A673 (cell line): ENCODE measurements around the gene BTBD9. TPM values are rescaled to one million over a fixed set of nuclear protein-coding genes. Genes with fewer than 3 reads are reported as not detected.

Experiments
- BruUV-seq: library from RNA; stranded (reverse); fragments of 400-500 nt; replicated peaks from 2 replicates; lab custom pipeline; 2021; lab: Mats Ljungman, UMichigan
- CTCF ChIA-PET: fragments of 300-600 bp; sonication (Branson Sonifier 250); formaldehyde crosslinking; loops from one replicate; lab custom pipeline; 2022; ENCODE audit warnings: antibody characterized with exemption; lab: Charles Lee
- POLR2A ChIA-PET: fragments of 300-600 bp; sonication (Branson Sonifier 250); formaldehyde crosslinking; loops from one replicate; lab custom pipeline; 2022; ENCODE audit warnings: antibody characterized with exemption; ENCODE audit not compliant: low non-redundant PET; lab: Charles Lee
- DNase-seq: peaks from one replicate; pipeline ENCODE4 v3.0.0-alpha.2; 2015; ENCODE audit warnings: low spot score
- H3K27ac ChIP-seq: fragments of 200-600 bp; sonication (generic); 2 replicates; pipeline ENCODE4 v1.5.1; 2016; ENCODE audit warnings: mixed run types, low read depth, mild to moderate bottlenecking, mixed read lengths, antibody characterized with exemption, low read length; ENCODE audit not compliant: poor library complexity, severe bottlenecking
- H3K27me3 ChIP-seq: fragments of 200-600 bp; sonication (generic); replicated peaks from 2 replicates; pipeline ENCODE4 v1.6.1; 2017; ENCODE audit warnings: mixed run types, low read depth, mild to moderate bottlenecking, mixed read lengths, antibody characterized with exemption, low read length; ENCODE audit not compliant: insufficient read depth, poor library complexity
- H3K36me3 ChIP-seq: fragments of 200-600 bp; sonication (generic); 2 replicates; pipeline ENCODE4 v1.6.1; 2016; ENCODE audit warnings: mixed run types, mild to moderate bottlenecking, mixed read lengths, antibody characterized with exemption, low read length; ENCODE audit not compliant: insufficient read depth, poor library complexity, severe bottlenecking
- H3K4me1 ChIP-seq: fragments of 200-600 bp; sonication (generic); 2 replicates; pipeline ENCODE4 v1.6.1; 2017; ENCODE audit warnings: mixed run types, mild to moderate bottlenecking, mixed read lengths, antibody characterized with exemption, low read length; ENCODE audit not compliant: insufficient read depth, poor library complexity, severe bottlenecking
- H3K4me3 ChIP-seq: fragments of 200-600 bp; sonication (generic); 2 replicates; pipeline ENCODE4 v1.5.1; 2016; ENCODE audit warnings: low read depth, mixed run types, mild to moderate bottlenecking, mixed read lengths, low read length; ENCODE audit not compliant: poor library complexity, severe bottlenecking
- H3K9me3 ChIP-seq: fragments of 200-600 bp; sonication (generic); 2 replicates; pipeline ENCODE4 v1.6.1; 2016; ENCODE audit warnings: mixed run types, low read depth, mild to moderate bottlenecking, mixed read lengths, antibody characterized with exemption, low read length; ENCODE audit not compliant: poor library complexity, severe bottlenecking
- EZH2 ChIP-seq: fragments of 200-600 bp; sonication (generic); IDR thresholded peaks from 2 replicates; pipeline ENCODE4 v1.6.1; 2017; ENCODE audit warnings: borderline replicate concordance, low read depth, mild to moderate bottlenecking, mixed read lengths, antibody characterized with exemption, low read length; ENCODE audit not compliant: poor library complexity, severe bottlenecking
- intact Hi-C: fragments of 100-400 bp; cut with micrococcal nuclease; formaldehyde crosslinking; loops from one replicate; pipeline ENCODE4 v1.10.0; 2022; ENCODE audit not compliant: unreplicated experiment
- total RNA-seq: library from RNA; stranded (reverse); gene quantifications from 2 replicates; pipeline ENCODE4 v1.2.3, GENCODE V29; 2021
- TF ChIP-seq, protein P1 (sequence below): fragments of 300-800, 200-600 bp; sonication (generic); conservative IDR thresholded peaks from 2 replicates; pipeline ENCODE4 v1.5.1; 2017; ENCODE audit warnings: low read depth, mild to moderate bottlenecking, antibody characterized with exemption, low read length, moderate library complexity, mixed read lengths

Gene BTBD9
- total RNA-seq, 1 experiment from 2014 or later = 8.0 TPM

DNA sequence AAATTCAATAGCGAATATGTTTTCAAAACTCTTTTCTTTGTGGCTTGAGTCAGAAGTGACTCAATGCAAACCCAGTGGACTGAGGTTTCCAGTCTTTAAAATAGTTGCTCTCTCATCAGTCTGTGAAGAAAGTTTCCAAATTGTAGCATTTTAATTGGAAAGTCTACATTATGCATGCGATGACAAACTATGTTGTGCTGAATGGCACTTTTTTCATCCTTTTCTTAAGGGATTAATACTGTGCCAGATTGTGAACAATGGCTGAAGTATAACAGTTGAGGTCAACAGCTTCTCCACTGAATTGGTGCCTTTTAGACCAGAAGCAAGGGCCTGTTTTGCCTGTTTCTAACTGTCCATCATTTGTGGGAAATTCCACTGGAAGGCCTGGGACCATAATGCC, 377.1 kb downstream of the BTBD9 start:
- POLR2A ChIA-PET = no interaction called here
- Histone ChIP-seq H3K27me3 (no peaks in the 10 kb centered on the region), H3K27ac (no peak overlapping the region), H3K9me3 (no peaks in the 10 kb centered on the region), H3K36me3 (no peaks in the 10 kb centered on the region), H3K4me1 (peaks cover 23% of the 10 kb centered on the region), H3K4me3 (no peak overlapping the region)
- no peak for DNase-seq
- TF ChIP-seq EZH2 = no peak
- TF ChIP-seq, protein P1, sequence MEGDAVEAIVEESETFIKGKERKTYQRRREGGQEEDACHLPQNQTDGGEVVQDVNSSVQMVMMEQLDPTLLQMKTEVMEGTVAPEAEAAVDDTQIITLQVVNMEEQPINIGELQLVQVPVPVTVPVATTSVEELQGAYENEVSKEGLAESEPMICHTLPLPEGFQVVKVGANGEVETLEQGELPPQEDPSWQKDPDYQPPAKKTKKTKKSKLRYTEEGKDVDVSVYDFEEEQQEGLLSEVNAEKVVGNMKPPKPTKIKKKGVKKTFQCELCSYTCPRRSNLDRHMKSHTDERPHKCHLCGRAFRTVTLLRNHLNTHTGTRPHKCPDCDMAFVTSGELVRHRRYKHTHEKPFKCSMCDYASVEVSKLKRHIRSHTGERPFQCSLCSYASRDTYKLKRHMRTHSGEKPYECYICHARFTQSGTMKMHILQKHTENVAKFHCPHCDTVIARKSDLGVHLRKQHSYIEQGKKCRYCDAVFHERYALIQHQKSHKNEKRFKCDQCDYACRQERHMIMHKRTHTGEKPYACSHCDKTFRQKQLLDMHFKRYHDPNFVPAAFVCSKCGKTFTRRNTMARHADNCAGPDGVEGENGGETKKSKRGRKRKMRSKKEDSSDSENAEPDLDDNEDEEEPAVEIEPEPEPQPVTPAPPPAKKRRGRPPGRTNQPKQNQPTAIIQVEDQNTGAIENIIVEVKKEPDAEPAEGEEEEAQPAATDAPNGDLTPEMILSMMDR = no peak
- CTCF ChIA-PET = no interaction called here
- BruUV-seq = no TSS peak
- intact Hi-C loops = no loop called here

DNA sequence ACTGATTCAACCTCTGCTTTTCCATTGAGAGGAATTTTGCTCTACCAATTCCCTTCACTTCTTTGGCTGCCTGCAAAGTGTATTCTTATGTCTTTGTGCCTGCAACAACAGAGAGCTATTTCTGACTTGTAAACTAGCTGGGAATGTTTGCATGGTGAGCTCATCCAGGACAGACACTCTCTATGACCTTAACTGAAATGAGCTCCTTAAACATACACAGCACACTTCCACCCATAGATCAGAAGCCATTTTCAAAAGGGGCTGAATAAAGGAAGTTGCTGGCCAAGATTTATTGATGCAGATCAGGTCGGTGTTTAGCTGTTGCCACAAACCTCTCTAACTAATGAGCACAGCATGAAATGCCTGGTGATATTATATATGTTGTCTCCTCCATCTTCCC, 377.7 kb downstream of the BTBD9 start:
- intact Hi-C loops = no loop called here
- H3K9me3 ChIP-seq = no peaks in the 10 kb centered on the region
- H3K36me3 ChIP-seq = no peaks in the 10 kb centered on the region
- no TSS peak for BruUV-seq
- H3K4me3 ChIP-seq = no peak overlapping the region
- no peak for TF ChIP-seq EZH2
- TF ChIP-seq, protein P1 = no peak
- H3K27ac ChIP-seq = no peak overlapping the region
- no peaks in the 10 kb centered on the region for H3K27me3 ChIP-seq
- ChIA-PET POLR2A (no interaction called here), CTCF (interaction anchor here (0.7 kb wide), 1 partner anchor 766 kb away, joined by 3 read pairs; no protein-coding TSS in a partner anchor)
- H3K4me1 ChIP-seq = peaks cover 23% of the 10 kb centered on the region
- peak; percentile 46 for DNase-seq

DNA sequence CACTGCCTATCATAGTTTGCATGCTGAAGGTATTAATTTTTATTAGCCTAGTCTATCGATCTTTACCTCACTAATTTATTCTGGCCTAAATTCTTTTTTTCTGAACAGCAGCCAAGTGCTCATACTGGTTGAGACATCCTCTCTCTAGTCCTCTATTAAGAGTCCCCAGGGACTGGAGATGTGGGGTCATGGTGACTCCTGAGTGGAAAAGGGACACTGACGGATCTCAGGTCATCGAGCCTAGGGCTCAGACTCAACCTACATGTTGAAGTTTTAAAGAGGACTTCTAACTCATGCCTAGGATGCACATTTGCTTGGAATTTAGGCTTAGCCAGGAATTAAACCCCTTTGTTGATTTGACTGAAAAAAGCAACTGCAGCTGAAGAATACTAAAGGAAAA, 378.1 kb downstream of the BTBD9 start:
- Histone ChIP-seq H3K4me1 (peaks cover 23% of the 10 kb centered on the region), H3K4me3 (no peak overlapping the region), H3K27ac (no peak overlapping the region), H3K9me3 (no peaks in the 10 kb centered on the region), H3K36me3 (no peaks in the 10 kb centered on the region), H3K27me3 (no peaks in the 10 kb centered on the region)
- CTCF ChIA-PET = interaction anchor here (0.7 kb wide), 1 partner anchor 765 kb away, joined by 3 read pairs; no protein-coding TSS in a partner anchor
- DNase-seq = peak; percentile 57
- intact Hi-C loops = no loop called here
- TF ChIP-seq, protein P1 = no peak
- TF ChIP-seq EZH2 = no peak
- no TSS peak for BruUV-seq
- POLR2A ChIA-PET = no interaction called here
